Tongue (tissue), 2 donors: ENCODE data around the gene EHBP1L1. TPM values are rescaled to one million over a fixed set of nuclear protein-coding genes. Genes with fewer than 3 reads are reported as not detected.

Experiments
- DNase-seq: peaks from one replicate; pipeline ENCODE4 v3.0.0-alpha.2; 2015
- total RNA-seq: library from RNA; depleted of rRNA; stranded (reverse); fragments of >200 nt; gene quantifications from one replicate; pipeline ENCODE4 v1.2.3, GENCODE V29; 2014

Gene EHBP1L1
- total RNA-seq, 1 donor from 2014 or later = 284 TPM

DNA sequence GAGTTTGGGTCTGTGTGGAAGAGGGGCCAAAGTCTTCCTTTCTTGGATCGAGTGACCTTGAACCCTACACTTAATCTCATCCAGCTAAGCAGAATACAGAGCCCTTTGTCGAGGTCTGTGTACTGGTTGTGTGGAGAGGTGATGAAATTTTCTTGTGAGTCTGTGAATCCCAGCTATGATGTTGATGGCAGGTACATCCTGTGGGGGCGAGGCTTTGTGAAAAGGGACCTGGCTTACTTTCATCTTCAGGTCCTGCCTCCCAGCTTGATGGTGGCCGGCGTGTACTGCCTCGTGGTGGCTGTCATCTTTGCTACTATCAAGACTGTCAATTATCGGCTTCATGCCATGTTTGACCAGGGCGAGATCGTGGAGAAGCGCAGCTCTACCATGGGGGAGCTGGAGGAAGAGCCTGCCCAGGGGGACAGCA lies 40.7 kb downstream of the EHBP1L1 start:
- DNase-seq = no peak

DNA sequence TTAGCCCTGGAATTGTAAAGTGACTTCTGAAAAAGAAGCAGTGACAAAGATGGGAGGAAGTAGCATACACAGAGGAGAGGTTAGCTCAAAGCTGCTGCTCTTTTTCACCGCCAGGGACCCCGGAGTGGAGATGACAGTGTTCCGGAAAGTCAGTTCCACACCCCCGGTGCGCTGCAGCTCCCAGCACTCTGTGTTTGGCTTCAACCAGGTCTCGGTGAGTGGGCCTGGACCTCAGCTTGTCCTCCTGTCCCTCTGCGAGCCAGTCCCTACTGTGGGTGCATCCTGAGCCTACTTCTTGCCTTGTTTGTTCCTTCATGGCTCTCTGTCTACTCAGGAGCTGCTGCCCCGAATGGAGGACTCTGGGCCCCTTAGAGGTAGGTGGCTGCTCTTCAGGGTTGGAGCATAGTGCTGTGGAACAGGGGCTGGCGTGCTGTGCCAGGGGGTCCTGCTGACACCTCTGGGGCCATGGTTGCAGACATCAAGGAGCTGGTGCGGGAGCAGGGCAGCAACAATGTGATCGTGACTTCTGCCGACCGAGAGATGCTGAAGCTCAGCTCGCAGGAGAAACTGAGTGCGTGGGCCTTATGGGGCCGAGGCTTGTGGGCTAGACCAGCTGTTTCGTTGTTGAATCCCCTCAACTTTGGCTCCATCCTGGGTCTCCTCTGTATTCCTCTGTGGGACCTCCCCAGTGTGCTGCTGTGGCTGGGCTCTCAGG lies 41.4 kb downstream of the EHBP1L1 start:
- no peak for DNase-seq

DNA sequence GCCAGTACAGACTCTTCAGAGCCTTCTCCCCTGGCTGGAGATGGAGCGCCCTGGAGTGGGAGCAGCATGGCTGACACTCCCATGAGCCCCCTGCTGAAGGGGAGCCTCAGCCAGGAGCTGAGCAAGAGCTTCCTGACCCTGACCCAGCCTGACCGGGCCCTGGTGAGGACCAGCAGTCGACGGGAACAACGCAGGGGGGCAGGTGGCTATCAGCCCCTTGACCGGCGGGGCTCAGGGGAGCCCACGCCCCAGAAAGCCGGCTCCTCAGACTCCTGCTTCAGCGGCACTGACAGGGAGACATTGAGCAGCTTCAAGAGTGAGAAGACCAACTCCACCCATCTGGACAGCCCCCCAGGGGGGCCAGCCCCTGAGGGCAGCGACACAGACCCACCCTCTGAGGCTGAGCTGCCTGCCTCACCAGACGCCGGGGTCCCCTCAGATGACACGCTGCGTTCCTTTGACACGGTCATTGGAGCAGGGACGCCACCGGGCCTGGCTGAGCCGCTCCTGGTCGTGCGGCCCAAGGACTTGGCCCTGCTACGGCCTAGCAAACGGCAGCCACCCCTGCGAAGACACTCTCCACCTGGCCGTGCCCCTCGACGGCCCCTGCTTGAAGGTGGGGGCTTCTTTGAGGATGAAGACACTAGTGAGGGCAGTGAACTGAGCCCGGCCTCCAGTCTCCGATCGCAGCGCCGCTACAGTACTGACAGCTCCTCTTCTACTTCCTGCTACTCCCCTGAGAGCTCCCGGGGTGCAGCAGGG lies 42.3 kb downstream of the EHBP1L1 start:
- no peak for DNase-seq

DNA sequence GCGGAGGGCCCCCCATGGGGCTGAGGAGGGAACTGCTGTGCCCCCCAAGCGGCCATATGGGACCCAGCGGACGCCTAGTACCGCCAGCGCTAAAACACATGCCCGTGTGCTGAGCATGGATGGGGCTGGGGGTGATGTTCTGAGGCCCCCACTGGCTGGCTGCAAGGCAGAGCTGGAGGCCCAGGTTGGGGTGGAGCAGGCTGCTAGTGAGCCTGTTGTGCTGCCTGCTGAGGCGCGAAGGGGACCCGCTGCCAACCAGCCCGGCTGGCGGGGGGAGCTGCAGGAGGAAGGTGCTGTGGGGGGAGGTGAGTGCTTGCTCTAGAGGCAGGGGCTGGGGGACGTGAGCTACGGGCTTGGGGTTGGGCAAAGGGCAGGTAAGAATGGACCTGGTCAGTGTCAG lies 42.9 kb downstream of the EHBP1L1 start:
- no peak for DNase-seq

DNA sequence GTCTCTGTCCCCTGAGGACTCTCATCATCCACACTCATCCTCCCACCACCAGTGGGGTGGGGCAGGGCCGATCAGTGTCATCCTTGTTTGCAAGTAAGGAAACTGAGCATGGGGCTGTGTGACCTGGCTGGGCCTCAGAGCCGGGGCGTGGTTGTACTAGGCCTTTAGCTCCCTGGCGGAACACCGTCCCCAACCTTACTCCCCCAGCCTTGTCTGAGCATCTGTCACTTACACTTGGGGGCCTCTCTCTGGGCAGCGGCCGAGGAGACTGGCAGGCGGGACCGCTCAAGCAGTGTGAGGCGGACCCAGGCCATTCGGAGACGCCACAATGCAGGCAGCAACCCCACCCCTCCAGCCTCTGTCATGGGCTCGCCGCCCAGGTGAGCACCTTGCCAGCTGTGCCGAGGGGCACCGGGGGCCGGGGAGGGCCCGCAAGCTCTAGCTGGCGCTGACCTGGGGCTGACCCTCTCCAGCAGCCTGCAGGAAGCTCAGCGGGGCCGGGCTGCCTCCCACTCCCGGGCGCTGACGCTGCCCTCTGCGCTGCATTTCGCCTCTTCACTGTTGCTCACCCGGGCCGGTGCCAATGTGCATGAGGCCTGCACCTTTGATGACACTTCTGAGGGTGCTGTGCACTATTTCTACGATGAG lies 43.6 kb downstream of the EHBP1L1 start:
- DNase-seq = no peak

DNA sequence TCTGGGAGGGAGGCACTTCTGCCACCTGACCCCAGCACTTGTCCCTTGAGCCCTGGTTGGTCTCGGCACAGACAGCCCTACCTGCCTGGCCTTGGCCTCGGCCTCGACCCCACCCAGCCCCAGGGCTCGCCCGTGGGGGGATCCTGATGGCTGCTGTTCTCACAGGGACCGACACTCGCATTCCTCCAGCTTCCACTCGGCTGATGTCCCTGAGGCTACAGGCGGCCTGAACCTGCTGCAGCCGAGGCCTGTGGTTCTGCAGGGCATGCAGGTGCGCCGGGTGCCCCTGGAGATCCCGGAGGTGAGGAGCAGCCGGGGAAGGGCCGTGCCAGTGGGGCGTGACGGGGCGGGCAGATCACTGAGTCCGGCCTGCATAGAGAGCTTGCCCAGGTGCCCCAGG lies 44.8 kb downstream of the EHBP1L1 start:
- no peak for DNase-seq

DNA sequence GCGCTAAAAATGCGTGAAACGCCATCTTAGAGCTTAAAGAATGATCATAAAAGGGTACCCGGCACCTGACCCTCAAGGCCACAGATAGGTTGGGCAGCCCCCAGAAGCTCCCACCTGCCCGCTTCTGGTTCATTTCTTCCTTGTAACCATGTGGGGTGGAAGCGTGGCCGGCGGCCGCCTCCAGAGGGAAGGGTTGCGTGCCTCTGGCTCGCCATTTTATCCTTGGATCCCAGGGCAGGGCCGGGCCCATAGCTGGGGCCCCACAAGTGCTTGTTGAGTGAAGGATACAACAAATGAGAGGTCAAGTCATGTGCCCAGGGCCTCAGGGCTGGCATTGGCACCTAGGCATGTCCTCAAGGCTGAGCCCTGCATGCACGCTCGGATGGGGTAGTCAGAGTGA lies 45.6 kb downstream of the EHBP1L1 start:
- no peak for DNase-seq

DNA sequence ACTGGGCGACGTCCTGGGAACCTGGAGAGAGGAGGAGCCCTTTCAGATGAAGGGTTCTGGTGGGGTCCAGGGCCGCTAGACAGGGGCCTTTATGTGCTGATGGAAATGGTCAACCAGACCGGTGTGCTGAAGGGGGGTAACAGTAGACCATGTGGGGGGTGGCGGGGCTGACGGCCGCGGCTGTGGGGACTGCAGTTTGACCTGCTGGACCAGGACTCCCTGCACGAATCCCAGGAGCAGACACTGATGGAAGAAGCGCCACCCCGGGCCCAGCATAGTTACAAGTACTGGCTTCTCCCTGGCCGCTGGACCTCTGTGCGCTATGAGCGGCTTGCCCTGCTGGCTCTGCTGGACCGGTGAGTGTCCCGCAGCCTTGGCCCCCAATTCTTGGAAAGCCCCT lies 46.2 kb downstream of the EHBP1L1 start:
- DNase-seq = no peak

DNA sequence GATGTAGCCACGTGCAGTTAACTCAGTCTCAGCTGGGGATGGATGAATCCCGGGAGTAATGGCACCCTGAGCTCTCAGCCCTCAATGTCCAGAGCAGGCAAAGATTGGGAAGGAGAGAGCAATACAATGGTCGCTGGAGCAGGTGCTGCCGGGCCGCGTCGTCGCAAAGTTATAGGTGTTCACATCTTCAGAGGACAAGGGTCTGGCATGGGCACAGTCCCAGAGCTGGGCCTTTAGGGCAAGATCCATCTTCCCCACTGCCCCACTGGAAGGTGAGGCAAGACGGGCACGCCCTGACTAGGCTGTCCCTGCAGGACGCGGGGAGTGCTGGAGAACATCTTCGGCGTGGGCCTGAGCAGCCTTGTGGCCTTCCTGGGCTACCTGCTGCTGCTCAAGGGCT lies 47.3 kb downstream of the EHBP1L1 start:
- no peak for DNase-seq

DNA sequence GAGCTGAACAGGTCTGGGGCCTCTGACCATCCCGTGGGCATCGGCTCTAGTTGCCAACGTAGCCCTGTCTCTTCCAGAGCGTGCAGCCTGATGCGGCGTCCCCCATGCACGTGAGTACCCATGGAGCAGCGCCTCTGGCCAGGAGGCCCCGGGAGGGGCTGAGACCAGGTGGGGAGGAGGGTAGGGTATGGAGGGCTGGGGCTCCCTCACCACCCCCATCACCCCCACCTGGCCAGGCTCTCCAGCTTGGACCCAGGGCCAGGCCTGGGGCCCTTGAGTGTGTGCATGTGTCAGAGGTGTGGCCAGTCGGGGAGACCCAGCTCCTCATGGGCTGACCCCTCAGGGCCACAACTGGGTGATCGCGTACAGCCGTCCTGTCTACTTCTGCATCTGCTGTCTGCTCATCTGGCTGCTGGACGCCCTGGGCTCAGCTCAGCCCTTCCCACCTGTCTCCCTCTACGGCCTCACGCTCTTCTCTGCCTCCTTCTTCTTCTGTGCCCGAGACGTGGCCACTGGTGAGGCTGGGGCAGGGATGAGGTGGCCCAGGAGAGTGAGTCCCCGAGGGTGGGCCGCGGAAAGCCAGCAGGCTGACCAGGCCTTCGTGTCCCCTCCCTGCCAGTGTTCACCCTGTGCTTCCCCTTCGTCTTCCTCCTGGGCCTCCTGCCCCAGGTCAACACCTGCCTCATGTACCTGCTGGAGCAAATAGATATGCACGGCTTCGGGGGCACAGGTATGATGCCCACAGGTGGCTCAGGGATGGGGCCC lies 48.2 kb downstream of the EHBP1L1 start:
- no peak for DNase-seq

DNA sequence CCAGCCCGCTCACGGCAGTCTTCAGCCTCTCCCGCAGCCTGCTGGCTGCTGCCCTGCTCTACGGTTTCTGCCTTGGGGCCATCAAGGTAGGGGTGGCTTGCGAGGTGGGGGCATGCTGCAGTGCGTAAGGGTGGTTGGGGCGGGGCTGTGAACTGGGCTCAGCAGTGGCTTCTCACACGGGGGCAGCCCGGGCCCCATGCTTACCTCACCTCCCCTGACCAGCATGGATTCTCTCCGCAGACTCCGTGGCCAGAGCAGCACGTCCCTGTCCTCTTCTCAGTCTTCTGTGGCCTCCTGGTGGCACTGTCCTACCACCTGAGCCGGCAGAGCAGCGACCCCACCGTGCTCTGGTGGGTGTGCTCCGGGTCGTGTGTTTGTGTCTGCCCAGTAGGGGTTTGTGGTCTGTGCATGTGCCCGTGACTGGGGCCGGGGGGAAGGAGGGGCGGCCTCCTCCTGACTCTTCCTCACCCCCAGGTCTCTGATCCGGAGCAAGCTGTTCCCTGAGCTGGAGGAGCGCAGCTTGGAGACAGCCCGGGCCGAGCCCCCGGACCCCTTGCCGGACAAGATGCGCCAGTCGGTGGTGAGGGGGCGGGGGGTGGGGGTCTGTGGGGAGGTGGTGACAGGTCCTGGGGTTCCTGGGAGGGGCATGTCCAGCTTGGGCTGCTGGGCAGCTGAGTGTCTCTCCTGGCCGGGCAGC lies 49.2 kb downstream of the EHBP1L1 start:
- no peak for DNase-seq

DNA sequence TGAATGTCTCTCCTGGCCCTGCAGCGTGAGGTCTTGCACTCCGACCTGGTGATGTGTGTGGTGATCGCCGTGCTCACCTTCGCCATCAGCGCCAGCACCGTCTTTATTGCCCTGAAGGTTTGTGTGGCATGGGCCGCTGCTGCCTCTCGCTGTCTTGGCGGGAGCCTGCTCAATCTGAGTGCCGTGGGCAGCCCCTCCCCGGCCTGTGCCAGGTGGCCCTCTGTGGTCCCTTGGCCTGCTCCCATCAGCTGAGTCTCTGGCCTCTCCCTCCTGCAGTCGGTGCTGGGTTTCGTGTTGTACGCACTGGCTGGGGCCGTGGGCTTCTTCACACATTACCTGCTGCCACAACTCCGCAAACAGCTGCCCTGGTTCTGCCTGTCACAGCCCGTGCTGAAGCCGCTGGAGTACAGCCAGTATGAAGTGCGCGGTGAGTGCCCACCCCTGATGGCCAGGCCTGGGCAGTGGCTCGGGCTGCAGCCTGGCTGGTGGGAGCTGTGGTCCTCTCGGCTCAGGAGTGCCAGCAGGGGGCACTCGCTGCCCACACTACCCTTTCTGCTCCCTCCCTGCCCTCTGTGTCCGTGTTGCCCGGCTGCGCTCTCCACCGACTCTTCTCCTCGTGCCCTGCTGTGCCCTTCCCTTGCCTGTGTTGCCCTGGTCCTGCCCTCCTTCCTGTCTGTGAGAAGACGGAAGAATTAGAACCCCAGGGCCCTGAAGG lies 49.9 kb downstream of the EHBP1L1 start:
- DNase-seq = peak; percentile 45

DNA sequence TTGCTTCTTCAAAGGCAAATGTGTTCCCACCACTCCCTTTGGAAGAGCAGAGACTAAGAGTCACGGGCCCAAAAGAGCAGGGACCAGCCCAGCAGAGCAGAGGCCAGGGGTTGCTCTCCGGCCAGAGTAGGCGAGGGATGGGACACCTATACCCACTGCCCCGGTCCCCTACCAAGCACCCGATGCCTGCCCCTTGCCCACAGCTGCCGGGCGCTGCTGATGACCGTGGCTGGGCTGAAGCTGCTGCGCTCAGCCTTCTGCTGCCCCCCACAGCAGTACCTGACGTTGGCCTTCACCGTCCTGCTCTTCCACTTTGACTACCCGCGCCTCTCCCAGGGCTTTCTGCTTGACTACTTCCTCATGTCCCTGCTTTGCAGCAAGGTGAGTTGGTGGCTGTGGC lies 51.3 kb downstream of the EHBP1L1 start:
- DNase-seq = no peak

DNA sequence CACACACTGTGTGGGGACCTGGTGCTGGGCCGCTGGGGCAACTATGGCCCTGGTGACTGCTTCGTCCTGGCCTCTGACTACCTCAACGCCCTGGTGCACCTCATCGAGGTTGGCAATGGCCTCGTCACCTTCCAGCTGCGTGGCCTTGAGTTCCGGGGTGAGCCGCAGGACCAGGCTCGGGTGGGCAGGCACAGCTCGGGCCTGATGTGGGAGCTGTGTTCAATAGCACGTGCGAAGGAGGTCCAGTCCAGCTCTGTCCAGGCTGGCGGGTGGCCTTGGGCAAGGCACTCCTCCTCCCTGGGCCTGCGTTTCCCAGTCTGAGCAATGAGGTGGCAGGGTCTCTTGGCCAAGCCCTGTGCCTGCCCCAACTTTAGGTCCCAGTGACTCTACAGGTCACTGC lies 53.7 kb downstream of the EHBP1L1 start:
- no peak for DNase-seq

DNA sequence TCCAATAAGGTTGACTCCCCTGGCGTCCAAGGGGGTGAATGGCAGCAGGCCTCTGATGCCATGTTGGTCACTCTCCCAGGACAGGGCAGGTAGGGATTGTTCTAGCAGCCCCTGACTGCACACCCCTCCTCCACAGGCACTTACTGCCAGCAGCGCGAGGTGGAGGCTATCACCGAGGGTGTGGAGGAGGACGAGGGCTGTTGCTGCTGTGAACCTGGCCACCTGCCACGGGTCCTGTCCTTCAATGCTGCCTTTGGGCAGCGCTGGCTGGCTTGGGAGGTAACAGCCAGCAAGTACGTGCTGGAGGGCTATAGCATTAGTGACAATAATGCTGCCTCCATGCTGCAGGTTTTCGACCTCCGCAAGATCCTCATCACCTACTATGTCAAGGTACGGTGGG lies 54.4 kb downstream of the EHBP1L1 start:
- DNase-seq = no peak

DNA sequence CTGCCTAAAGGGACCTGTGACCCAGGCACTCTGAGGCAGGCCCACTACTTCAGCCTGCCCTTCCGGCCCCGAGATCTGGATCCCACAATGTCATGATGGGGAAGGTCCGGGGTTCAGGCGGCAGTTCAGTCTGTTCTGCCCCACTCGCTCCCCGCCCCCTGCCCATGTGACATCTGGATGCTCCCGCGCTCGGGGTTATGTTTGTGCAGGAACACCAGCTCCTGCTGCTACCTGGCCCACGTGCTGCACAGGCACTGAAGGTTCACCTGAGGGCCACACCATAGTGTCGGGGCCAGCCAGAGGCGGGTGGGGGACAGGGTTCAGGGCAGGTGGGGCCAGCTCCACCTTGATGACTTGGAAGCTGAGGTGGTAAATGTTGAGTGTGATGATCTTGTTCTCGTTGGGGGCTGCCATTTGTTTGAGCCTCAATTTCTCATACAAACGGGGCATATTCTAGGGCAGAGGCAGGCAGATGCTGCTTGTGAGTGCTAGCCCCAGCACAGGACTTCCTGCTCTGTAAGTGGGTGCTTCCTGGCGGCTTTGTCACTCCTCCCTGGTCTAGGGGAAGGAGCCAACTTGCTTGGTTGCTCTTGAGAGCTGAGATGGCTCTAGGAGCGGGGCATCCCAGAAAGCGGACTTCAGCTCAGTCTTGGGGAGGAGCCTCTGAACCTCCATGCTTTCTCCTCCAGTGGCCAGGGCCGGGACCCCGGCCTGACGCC lies 57.7 kb downstream of the EHBP1L1 start:
- no peak for DNase-seq

DNA sequence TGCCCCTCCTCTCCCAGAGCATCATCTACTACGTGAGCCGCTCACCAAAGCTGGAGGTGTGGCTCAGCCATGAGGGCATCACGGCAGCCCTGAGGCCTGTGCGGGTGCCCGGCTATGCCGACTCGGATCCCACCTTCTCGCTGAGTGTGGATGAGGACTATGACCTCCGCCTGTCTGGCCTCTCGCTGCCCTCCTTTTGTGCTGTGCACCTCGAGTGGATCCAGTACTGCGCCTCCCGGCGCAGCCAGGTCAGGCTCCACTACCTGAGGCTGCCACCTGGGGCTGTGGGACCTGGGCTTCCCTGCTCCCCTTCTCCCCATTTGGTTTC lies 58.2 kb downstream of the EHBP1L1 start:
- no peak for DNase-seq

DNA sequence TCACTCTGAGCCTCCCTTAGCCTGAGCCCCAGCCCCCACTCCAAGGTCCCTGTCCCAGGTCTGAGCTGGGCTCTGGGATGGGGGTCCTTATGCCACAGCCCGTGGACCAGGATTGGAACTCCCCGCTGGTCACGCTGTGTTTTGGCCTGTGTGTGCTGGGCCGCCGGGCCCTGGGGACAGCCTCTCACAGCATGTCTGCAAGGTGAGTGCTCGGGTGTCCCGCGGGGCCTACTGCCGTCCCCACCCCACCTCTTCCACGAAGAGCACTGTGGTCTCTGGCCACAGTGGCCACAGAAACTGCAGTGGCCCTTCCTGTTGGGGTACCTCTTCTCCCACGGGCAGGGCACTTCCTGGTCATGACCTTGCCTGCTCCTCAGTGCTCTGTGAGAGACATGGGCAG lies 58.6 kb downstream of the EHBP1L1 start:
- no peak for DNase-seq

DNA sequence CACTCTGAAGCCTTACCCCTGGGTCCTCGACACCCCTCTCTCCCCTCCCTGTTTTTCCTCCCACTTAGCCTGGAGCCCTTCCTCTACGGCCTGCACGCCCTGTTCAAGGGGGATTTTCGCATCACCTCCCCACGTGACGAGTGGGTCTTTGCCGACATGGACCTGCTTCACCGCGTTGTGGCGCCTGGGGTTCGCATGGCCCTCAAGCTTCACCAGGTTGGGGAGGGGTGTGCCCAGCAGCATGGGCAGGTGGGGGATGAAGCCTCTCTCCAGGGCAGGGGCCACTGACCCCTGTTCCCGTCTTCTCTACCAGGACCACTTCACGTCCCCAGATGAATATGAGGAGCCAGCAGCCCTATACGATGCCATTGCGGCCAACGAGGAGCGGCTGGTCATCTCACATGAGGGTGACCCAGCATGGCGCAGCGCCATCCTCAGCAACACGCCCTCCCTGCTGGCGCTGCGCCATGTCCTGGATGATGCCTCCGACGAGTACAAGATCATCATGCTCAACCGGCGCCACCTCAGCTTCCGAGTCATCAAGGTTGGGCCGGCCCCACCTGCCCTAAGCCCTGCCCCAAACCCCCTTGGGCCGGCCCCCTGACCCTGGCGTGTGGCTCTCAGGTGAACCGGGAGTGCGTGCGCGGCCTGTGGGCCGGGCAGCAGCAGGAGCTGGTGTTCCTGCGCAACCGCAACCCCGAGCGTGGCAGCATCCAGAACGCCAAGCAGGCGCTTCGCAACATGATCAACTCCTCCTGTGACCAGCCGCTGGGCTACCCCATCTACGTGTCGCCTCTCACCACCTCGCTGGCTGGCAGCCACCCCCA lies 59.3 kb downstream of the EHBP1L1 start:
- DNase-seq = no peak
